Omental fat pad (tissue), 4 donors: ENCODE measurements around the gene AACS. TPM values are rescaled to one million over a fixed set of nuclear protein-coding genes. Genes with fewer than 3 reads are reported as not detected.

Experiments
- ATAC-seq: fragments of 150-250 bp; one replicate; pipeline ENCODE4 v1.9.1; 2016; ENCODE audit warnings: mild to moderate bottlenecking, moderate library complexity; ENCODE audit not compliant: low FRiP score
- DNase-seq: peaks from one replicate; pipeline ENCODE4 v3.0.0-alpha.2; 2019; ENCODE audit warnings: low spot score
- total RNA-seq, 4 donors: library from RNA; depleted of rRNA; stranded (reverse); fragments of >200 nt; gene quantifications; one replicate each; pipeline ENCODE4 v1.1.0, GENCODE V29; 2016
- TF ChIP-seq, protein P1 (sequence below), 3 donors: fragments of 450-650 bp; IDR thresholded peaks; one replicate each; pipeline ENCODE4 v1.5.1; 2016 to 2017; ENCODE audit warnings: antibody characterized with exemption in 3 of 3, mild to moderate bottlenecking in 3 of 3, moderate library complexity in 2 of 3

The AACS gene
- total RNA-seq, 4 donors from 2014 or later, result 20.3 to 55.5 (median 33.5) TPM

DNA sequence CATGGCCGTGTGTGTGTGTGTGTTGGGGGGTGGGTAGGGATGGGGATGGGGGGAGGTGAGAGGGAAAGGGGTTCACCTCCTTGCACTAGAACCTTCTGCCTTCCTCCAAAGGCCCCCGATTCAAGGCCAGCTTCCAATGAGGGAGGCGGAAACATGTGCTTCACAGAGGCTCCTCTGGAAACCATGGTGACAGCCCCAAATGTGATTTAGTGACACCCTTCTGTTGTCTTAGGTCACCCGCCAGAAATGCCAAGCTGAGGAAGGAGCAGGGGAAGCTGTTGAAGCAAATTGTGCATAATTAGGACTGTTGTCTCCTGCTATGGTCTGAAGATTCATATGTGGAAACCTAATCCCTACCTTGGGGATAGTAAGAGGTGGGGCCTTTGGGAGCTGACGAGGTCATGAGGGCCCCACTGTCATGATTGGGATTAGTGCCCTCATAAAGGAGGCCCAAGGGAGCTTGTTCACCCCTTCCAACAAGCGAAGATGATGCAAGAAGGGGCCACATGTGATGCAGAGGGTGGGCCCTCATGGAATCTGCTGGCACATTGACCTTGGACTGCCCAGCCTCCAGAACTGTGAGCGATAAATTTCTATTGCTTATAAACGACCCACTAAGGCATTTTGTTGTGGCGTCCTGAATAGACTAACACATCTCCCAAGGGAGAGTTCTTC lies 95.2 kb downstream of the AACS start:
- no peak for DNase-seq
- TF ChIP-seq, protein P1, sequence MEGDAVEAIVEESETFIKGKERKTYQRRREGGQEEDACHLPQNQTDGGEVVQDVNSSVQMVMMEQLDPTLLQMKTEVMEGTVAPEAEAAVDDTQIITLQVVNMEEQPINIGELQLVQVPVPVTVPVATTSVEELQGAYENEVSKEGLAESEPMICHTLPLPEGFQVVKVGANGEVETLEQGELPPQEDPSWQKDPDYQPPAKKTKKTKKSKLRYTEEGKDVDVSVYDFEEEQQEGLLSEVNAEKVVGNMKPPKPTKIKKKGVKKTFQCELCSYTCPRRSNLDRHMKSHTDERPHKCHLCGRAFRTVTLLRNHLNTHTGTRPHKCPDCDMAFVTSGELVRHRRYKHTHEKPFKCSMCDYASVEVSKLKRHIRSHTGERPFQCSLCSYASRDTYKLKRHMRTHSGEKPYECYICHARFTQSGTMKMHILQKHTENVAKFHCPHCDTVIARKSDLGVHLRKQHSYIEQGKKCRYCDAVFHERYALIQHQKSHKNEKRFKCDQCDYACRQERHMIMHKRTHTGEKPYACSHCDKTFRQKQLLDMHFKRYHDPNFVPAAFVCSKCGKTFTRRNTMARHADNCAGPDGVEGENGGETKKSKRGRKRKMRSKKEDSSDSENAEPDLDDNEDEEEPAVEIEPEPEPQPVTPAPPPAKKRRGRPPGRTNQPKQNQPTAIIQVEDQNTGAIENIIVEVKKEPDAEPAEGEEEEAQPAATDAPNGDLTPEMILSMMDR (IDR thresholded peaks at IDR 0.05), result no peak
- ATAC-seq, result no peak

GRCh38 chr12:125161712-125162022 lies 96.4 kb downstream of the AACS start:
- ATAC-seq, result no peak
- TF ChIP-seq, protein P1 (IDR thresholded peaks at IDR 0.05), result no peak
- DNase-seq, result no peak

DNA sequence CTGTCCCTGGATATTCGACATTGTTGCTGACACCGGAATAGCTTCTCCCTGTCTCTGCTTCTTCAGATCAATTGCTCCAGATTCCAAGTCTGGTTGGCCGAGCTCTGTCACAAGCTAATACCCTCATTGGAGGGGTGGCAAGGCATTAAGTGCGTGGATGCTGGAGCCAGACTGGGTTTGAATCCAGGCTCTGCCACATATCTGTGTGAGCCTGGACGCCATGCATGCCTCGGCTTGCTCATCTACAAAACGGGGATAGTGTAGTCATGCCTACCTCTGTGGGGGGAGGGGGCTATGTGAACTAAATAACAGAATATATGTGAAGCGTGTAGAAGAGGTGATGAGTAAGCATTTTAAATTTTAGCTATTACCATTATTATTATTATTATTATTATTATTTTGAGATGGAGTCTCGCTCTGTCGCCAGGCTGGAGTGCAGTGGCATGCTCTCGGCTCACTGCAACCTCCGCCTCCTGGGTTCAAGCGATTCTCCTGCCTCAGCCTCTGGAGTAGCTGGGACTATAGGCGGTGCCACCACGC lies 97.3 kb downstream of the AACS start:
- DNase-seq, result no peak

GRCh38 chr12:125163148-125163547 lies 97.9 kb downstream of the AACS start:
- ATAC-seq (no peak), DNase-seq (no peak)
- TF ChIP-seq, protein P1 (IDR thresholded peaks at IDR 0.05), result no peak

More for the DNA sequence above, 97.3 kb downstream of the AACS start:
- TF ChIP-seq, protein P1 (IDR thresholded peaks at IDR 0.05), result no peak
- no peak for ATAC-seq

- DNase-seq, result no peak
- ATAC-seq, result no peak
- TF ChIP-seq, protein P1 (IDR thresholded peaks at IDR 0.05), result no peak
Observed at GRCh38 chr12:125164541-125164940, 99.3 kb downstream of the AACS start.

GRCh38 chr12:125166041-125166440 lies 100.8 kb downstream of the AACS start:
- TF ChIP-seq, protein P1 (IDR thresholded peaks at IDR 0.05), result no peak
- DNase-seq (no peak), ATAC-seq (no peak)

GRCh38 chr12:125167658-125168057 lies 102.4 kb downstream of the AACS start:
- DNase-seq (no peak), ATAC-seq (no peak)
- TF ChIP-seq, protein P1 (IDR thresholded peaks at IDR 0.05), result no peak
